Immature natural killer cell (primary cell): ENCODE measurements around the gene PCLO. TPM values are rescaled to one million over a fixed set of nuclear protein-coding genes. Genes with fewer than 3 reads are reported as not detected.

Experiments used
- DNase-seq, 3 donors: peaks; one replicate each; pipeline ENCODE4 v3.0.0; 2022; ENCODE audit warnings: mixed read lengths in 1 of 3
- H3K27ac Mint-ChIP-seq, 6 donors: one replicate each; pipeline ENCODE4 v1.8.0; 2020; ENCODE audit warnings: mixed read lengths in 6 of 6, mild to moderate bottlenecking in 5 of 6, inconsistent platforms in 4 of 6, moderate library complexity in 3 of 6
- H3K27me3 Mint-ChIP-seq, 3 donors: one replicate each; pipeline ENCODE4 v1.8.0; 2020 to 2021; ENCODE audit warnings: low read depth in 3 of 3, mild to moderate bottlenecking in 3 of 3, mixed read lengths in 3 of 3, moderate library complexity in 3 of 3, inconsistent platforms in 1 of 3
- H3K36me3 Mint-ChIP-seq, 3 donors: one replicate each; pipeline ENCODE4 v1.8.0; 2020; ENCODE audit warnings: mixed read lengths in 3 of 3, inconsistent platforms in 2 of 3, mild to moderate bottlenecking in 2 of 3
- H3K4me1 Mint-ChIP-seq, 2 donors: one replicate each; pipeline ENCODE4 v1.8.0; 2020; ENCODE audit warnings: inconsistent platforms in 2 of 2, mild to moderate bottlenecking in 2 of 2, mixed read lengths in 2 of 2, moderate library complexity in 1 of 2
- H3K4me3 Mint-ChIP-seq, 5 donors: one replicate each; pipeline ENCODE4 v1.8.0; 2020; ENCODE audit warnings: mild to moderate bottlenecking in 5 of 5, mixed read lengths in 5 of 5, inconsistent platforms in 3 of 5, moderate library complexity in 3 of 5
- H3K9me3 Mint-ChIP-seq, 6 donors: one replicate each; pipeline ENCODE4 v1.8.0; 2020; ENCODE audit warnings: mild to moderate bottlenecking in 6 of 6, mixed read lengths in 6 of 6, inconsistent platforms in 4 of 6, moderate library complexity in 3 of 6
- polyA plus RNA-seq, 3 donors: library from polyadenylated mRNA; unstranded; fragments of 300-500 nt; fragmentation: Illumina TruSeq; gene quantifications; one replicate each; pipeline ENCODE4 v1.2.3, GENCODE V29; 2021

The PCLO gene
- polyA plus RNA-seq, 3 donors from 2014 or later: not detected

GRCh38 chr7:82859106-82859850, 303.4 kb downstream of the PCLO start:
- Mint-ChIP-seq H3K27ac (no peak overlapping the region), H3K9me3 (peaks cover 4 to 58% (median 18%) of the 10 kb centered on the region in 6 donors), H3K4me1 (no peaks in the 10 kb centered on the region), H3K36me3 (no peaks in the 10 kb centered on the region), H3K27me3 (peaks cover 0 to 2% (median 0%) of the 10 kb centered on the region in 3 donors), H3K4me3 (no peak overlapping the region)
- no peak for DNase-seq

- Mint-ChIP-seq H3K4me3 (no peak overlapping the region), H3K27me3 (no peaks in the 10 kb centered on the region), H3K27ac (no peak overlapping the region), H3K9me3 (peaks cover 4 to 41% (median 6%) of the 10 kb centered on the region in 6 donors), H3K4me1 (no peaks in the 10 kb centered on the region), H3K36me3 (no peaks in the 10 kb centered on the region)
- no peak for DNase-seq
These were observed 311.6 kb downstream of the PCLO start for GRCh38 chr7:82851121-82851520.

- H3K4me1 Mint-ChIP-seq: no peaks in the 10 kb centered on the region
- H3K4me3 Mint-ChIP-seq: no peak overlapping the region
- no peak overlapping the region for H3K27ac Mint-ChIP-seq
- peaks cover 2 to 36% (median 11%) of the 10 kb centered on the region in 6 donors for H3K9me3 Mint-ChIP-seq
- H3K27me3 Mint-ChIP-seq: peaks cover 0 to 3% (median 0%) of the 10 kb centered on the region in 3 donors
- DNase-seq: no peak
- H3K36me3 Mint-ChIP-seq: no peaks in the 10 kb centered on the region
These were observed 320.9 kb downstream of the PCLO start for GRCh38 chr7:82841828-82842227.

GRCh38 chr7:82840061-82840460, 322.6 kb downstream of the PCLO start:
- no peak overlapping the region for H3K27ac Mint-ChIP-seq
- H3K4me1 Mint-ChIP-seq: no peaks in the 10 kb centered on the region
- H3K36me3 Mint-ChIP-seq: no peaks in the 10 kb centered on the region
- DNase-seq: no peak
- H3K27me3 Mint-ChIP-seq: peaks cover 0 to under 1% (median 0%) of the 10 kb centered on the region in 3 donors
- no peak overlapping the region for H3K4me3 Mint-ChIP-seq
- H3K9me3 Mint-ChIP-seq: peaks cover 2 to 36% (median 10%) of the 10 kb centered on the region in 6 donors

- Mint-ChIP-seq H3K9me3 (peaks cover 2 to 40% (median 11%) of the 10 kb centered on the region in 6 donors), H3K36me3 (no peaks in the 10 kb centered on the region), H3K4me3 (no peak overlapping the region), H3K27ac (no peak overlapping the region), H3K27me3 (no peaks in the 10 kb centered on the region), H3K4me1 (no peaks in the 10 kb centered on the region)
- DNase-seq: no peak
These were observed 323.1 kb downstream of the PCLO start for GRCh38 chr7:82839555-82839954.

GRCh38 chr7:82839063-82839462, 323.6 kb downstream of the PCLO start:
- peaks cover 2 to 42% (median 11%) of the 10 kb centered on the region in 6 donors for H3K9me3 Mint-ChIP-seq
- H3K4me3 Mint-ChIP-seq: no peak overlapping the region
- no peaks in the 10 kb centered on the region for H3K36me3 Mint-ChIP-seq
- H3K4me1 Mint-ChIP-seq: no peaks in the 10 kb centered on the region
- no peak overlapping the region for H3K27ac Mint-ChIP-seq
- no peak for DNase-seq
- no peaks in the 10 kb centered on the region for H3K27me3 Mint-ChIP-seq

GRCh38 chr7:82838314-82838713, 324.4 kb downstream of the PCLO start:
- no peak for DNase-seq
- Mint-ChIP-seq H3K9me3 (peaks cover 2 to 41% (median 13%) of the 10 kb centered on the region in 6 donors), H3K36me3 (no peaks in the 10 kb centered on the region), H3K27me3 (no peaks in the 10 kb centered on the region), H3K4me1 (no peaks in the 10 kb centered on the region), H3K4me3 (no peak overlapping the region), H3K27ac (no peak overlapping the region)

GRCh38 chr7:82823073-82823472, 339.6 kb downstream of the PCLO start:
- Mint-ChIP-seq H3K4me1 (no peaks in the 10 kb centered on the region), H3K9me3 (peaks cover 0 to 23% (median under 1%) of the 10 kb centered on the region in 6 donors), H3K27ac (no peak overlapping the region), H3K4me3 (no peak overlapping the region), H3K36me3 (no peaks in the 10 kb centered on the region), H3K27me3 (no peaks in the 10 kb centered on the region)
- DNase-seq: no peak

- Mint-ChIP-seq H3K27me3 (no peaks in the 10 kb centered on the region), H3K9me3 (peaks cover 0 to 23% (median 5%) of the 10 kb centered on the region in 6 donors), H3K36me3 (no peaks in the 10 kb centered on the region), H3K4me3 (no peak overlapping the region), H3K4me1 (no peaks in the 10 kb centered on the region), H3K27ac (no peak overlapping the region)
- DNase-seq: no peak
These were observed 341.6 kb downstream of the PCLO start for GRCh38 chr7:82821037-82821436.

GRCh38 chr7:82818171-82818570, 344.5 kb downstream of the PCLO start:
- H3K36me3 Mint-ChIP-seq: no peaks in the 10 kb centered on the region
- no peaks in the 10 kb centered on the region for H3K27me3 Mint-ChIP-seq
- no peak overlapping the region for H3K27ac Mint-ChIP-seq
- DNase-seq: no peak
- peaks cover 0 to 23% (median 4%) of the 10 kb centered on the region in 6 donors for H3K9me3 Mint-ChIP-seq
- H3K4me3 Mint-ChIP-seq: no peak overlapping the region
- no peaks in the 10 kb centered on the region for H3K4me1 Mint-ChIP-seq

GRCh38 chr7:82816272-82816671, 346.4 kb downstream of the PCLO start:
- H3K4me1 Mint-ChIP-seq: no peaks in the 10 kb centered on the region
- H3K27me3 Mint-ChIP-seq: peaks cover 0 to under 1% (median 0%) of the 10 kb centered on the region in 3 donors
- DNase-seq: no peak
- no peak overlapping the region for H3K4me3 Mint-ChIP-seq
- no peak overlapping the region for H3K27ac Mint-ChIP-seq
- H3K36me3 Mint-ChIP-seq: no peaks in the 10 kb centered on the region
- H3K9me3 Mint-ChIP-seq: peaks cover 0 to 23% (median 2%) of the 10 kb centered on the region in 6 donors

GRCh38 chr7:82810558-82811259, 352.0 kb downstream of the PCLO start:
- Mint-ChIP-seq H3K9me3 (peaks cover 0 to 11% (median 6%) of the 10 kb centered on the region in 6 donors), H3K27ac (no peak overlapping the region), H3K4me1 (no peaks in the 10 kb centered on the region), H3K27me3 (peaks cover 0 to 2% (median 0%) of the 10 kb centered on the region in 3 donors), H3K4me3 (no peak overlapping the region), H3K36me3 (no peaks in the 10 kb centered on the region)
- no peak for DNase-seq

- Mint-ChIP-seq H3K4me3 (no peak overlapping the region), H3K27ac (no peak overlapping the region), H3K9me3 (peaks cover 0 to 11% (median 6%) of the 10 kb centered on the region in 6 donors), H3K27me3 (peaks cover 0 to 2% (median 0%) of the 10 kb centered on the region in 3 donors), H3K36me3 (no peaks in the 10 kb centered on the region), H3K4me1 (no peaks in the 10 kb centered on the region)
- no peak for DNase-seq
These were observed 354.1 kb downstream of the PCLO start for GRCh38 chr7:82808633-82809032.

GRCh38 chr7:82805527-82805960, 357.1 kb downstream of the PCLO start:
- Mint-ChIP-seq H3K27me3 (no peaks in the 10 kb centered on the region), H3K9me3 (peaks cover 0 to 8% (median 4%) of the 10 kb centered on the region in 6 donors), H3K36me3 (no peaks in the 10 kb centered on the region), H3K27ac (no peak overlapping the region), H3K4me3 (no peak overlapping the region), H3K4me1 (no peaks in the 10 kb centered on the region)
- no peak for DNase-seq
